Lung (tissue), 12 donors: ENCODE data around the gene TBX4. TPM values are rescaled to one million over a fixed set of nuclear protein-coding genes. Genes with fewer than 3 reads are reported as not detected.
A peak's percentile ranks its signal among the peaks of the same experiment; 100 is the strongest.

Source experiments
- ATAC-seq: fragments of 200-7000 bp; cut with Tn5 transposase; one replicate; pipeline ENCODE4 v1.9.1; 2020; ENCODE audit warnings: moderate number of reproducible peaks; ENCODE audit not compliant: insufficient read depth, low FRiP score
- DNase-seq, 3 donors: peaks; one replicate each; pipeline ENCODE4 v3.0.0-alpha.2; 2013 to 2017
- H3K27ac ChIP-seq, 2 donors: one replicate each; pipeline ENCODE4 v1.5.1; 2013; ENCODE audit warnings: mild to moderate bottlenecking in 2 of 2, moderate library complexity in 2 of 2, control low read depth in 1 of 2, inconsistent platforms in 1 of 2, low read depth in 1 of 2, low read length in 1 of 2
- H3K27me3 ChIP-seq, 3 donors: one replicate each; pipeline ENCODE4 v1.5.1; 2013; ENCODE audit warnings: low read length in 2 of 3; ENCODE audit not compliant: control insufficient read depth in 3 of 3, insufficient read depth in 3 of 3
- H3K36me3 ChIP-seq, 4 donors: one replicate each; pipeline ENCODE4 v1.5.1; 2013; ENCODE audit warnings: low read length in 4 of 4, mild to moderate bottlenecking in 1 of 4, moderate library complexity in 1 of 4; ENCODE audit not compliant: control insufficient read depth in 4 of 4, insufficient read depth in 4 of 4
- H3K4me1 ChIP-seq, 5 donors: one replicate each; pipeline ENCODE4 v1.5.1; 2013; ENCODE audit warnings: low read length in 5 of 5, mild to moderate bottlenecking in 2 of 5, moderate library complexity in 1 of 5; ENCODE audit not compliant: control insufficient read depth in 5 of 5, insufficient read depth in 5 of 5
- H3K4me3 ChIP-seq: one replicate; pipeline ENCODE4 v1.5.1; 2013; ENCODE audit warnings: mild to moderate bottlenecking, control low read depth, moderate library complexity
- H3K9ac ChIP-seq, 2 donors: one replicate each; pipeline ENCODE4 v1.5.1; 2013; ENCODE audit warnings: low read length in 2 of 2, control low read depth in 1 of 2; ENCODE audit not compliant: insufficient read depth in 1 of 2
- H3K9me3 ChIP-seq, 4 donors: one replicate each; pipeline ENCODE4 v1.5.1; 2013; ENCODE audit warnings: low read length in 3 of 4, mild to moderate bottlenecking in 1 of 4, moderate library complexity in 1 of 4; ENCODE audit not compliant: control insufficient read depth in 4 of 4, insufficient read depth in 3 of 4
- CTCF ChIP-seq: IDR thresholded peaks from 2 replicates; pipeline ENCODE4 v1.5.1; 2012; ENCODE audit warnings: mild to moderate bottlenecking; ENCODE audit errors: control extremely low read depth, extremely low read depth
- WGBS, 2 donors: extraction: QIAGEN DNeasy Blood & Tissue Kit; methylation state at CpG; one replicate each; pipeline ENCODE4 v1.1.7; 2013; 5-methylcytosine and 5-hydroxymethylcytosine counted together
- polyA plus RNA-seq, 2 donors: library from polyadenylated mRNA; stranded (reverse); fragments of 200-250 nt; gene quantifications; one replicate each; pipeline ENCODE4 v1.2.1, GENCODE V29; 2013
- total RNA-seq, 2 donors: library from RNA; depleted of rRNA in 1 of 2; stranded (reverse); fragments of >200 nt in 1 of 2; gene quantifications; one replicate each; pipeline ENCODE4 v1.2.1, GENCODE V29; 2014 to 2021
- donor health status: control.
- donor health status: control.
- donor health status: Bipolar disorder and iron deficiency.
- donor health status: healthy.
- donor health status: DM: yes; HTN: yes; CAD: no.

Gene TBX4
- total and polyA plus RNA-seq, 4 donors: 6.1 to 53.7 (median 22.0) TPM

DNA sequence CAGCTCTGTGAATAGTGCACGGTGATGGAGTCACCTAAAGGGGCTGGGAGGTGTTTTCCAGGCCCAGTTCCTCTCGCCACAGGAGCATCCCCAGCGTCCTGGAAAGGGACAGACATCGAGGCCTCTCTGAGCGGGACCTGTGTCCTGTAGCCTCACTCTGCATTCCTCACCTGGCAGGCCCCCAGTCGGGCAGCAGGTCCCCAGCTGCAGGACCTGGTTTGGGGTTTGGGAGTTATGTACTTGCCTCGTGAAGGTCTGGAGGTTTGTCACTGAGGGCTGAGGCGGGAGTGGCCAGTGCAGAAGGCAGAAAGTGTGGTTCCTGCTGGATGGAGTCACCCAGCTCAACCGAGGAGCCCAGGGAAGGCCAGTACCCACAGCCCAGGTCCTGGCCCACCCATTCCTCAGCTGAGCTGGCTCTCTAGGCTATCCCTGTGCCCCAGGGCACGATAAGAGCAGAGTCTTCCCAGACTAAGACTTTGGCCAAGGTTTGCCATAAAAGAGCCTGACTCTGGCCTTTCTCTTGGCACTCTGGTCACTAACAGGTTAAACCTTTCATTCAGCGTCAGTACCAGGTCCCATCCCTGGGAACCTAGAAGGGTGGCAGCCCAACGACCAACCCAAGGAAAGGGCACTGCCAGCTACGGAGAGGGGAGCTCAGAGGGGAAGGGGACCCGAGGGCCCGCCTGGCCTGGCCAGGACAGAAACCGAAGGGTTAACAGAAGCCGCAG lies 24.4 kb downstream of the TBX4 start:
- Histone ChIP-seq H3K9me3 (no peaks in the 10 kb centered on the region), H3K36me3 (peaks cover 0 to 82% (median 39%) of the 10 kb centered on the region in 4 donors), H3K9ac (no peak overlapping the region), H3K27ac (peak overlapping the region in 1 of 2 donors; percentile 23), H3K4me1 (peaks cover 0 to 49% (median 3%) of the 10 kb centered on the region in 5 donors), H3K4me3 (no peak overlapping the region), H3K27me3 (no peaks in the 10 kb centered on the region)
- 64 to 65% methylated on average over 17 of the region's 17 CpGs for WGBS, 2 donors
- no peak for TF ChIP-seq CTCF
- DNase-seq (no peak), ATAC-seq (no peak)

GRCh38 chr17:61477204-61477834 lies 25.1 kb downstream of the TBX4 start:
- Histone ChIP-seq H3K4me3 (no peak overlapping the region), H3K9ac (no peak overlapping the region), H3K4me1 (peaks cover 0 to 53% (median 3%) of the 10 kb centered on the region in 5 donors), H3K36me3 (peaks cover 0 to 81% (median 39%) of the 10 kb centered on the region in 4 donors), H3K27me3 (no peaks in the 10 kb centered on the region), H3K27ac (peak overlapping the region in 1 of 2 donors; percentile 69), H3K9me3 (no peaks in the 10 kb centered on the region)
- TF ChIP-seq CTCF: no peak
- ATAC-seq (no peak), DNase-seq (peak; percentile 76 to 82 (median 82))
- 55 to 59% methylated on average over 23 of the region's 23 CpGs for WGBS, 2 donors

DNA sequence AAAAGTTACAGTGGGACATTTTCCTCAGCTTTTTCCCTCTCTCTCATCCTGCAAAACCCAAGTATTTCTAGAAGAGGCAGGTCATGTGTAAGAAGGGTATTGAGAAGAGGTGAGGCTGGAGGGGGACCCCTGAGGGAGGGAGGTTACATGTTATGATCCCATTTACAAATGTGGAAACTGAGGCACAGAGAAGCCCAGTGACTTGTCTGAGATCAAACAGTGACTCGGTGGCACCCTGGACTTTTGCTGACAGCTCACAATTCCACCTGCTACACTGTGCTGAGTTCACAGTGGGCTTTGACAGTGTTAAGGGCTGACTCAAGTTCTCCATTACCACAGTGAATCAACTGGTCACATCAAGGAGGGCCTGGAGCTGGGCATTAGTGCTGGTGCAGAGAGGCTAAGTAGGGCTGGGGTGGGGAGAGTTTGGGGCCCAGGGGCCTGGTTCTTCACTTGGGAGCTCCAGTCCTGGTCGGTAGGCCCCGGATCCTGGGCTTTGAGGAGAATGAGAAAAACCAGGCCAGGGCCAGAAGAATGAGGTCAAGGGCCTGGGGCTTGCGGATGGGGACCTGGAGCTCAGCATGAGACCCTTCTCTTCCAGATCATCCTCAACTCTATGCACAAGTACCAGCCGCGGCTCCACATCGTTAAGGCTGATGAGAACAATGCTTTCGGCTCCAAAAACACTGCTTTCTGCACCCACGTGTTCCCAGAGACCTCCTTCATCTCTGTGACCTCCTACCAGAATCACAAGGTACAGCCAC lies 26.0 kb downstream of the TBX4 start:
- no peak overlapping the region for H3K27ac ChIP-seq
- peaks cover 0 to 3% (median 0%) of the 10 kb centered on the region in 4 donors for H3K9me3 ChIP-seq
- H3K27me3 ChIP-seq: no peaks in the 10 kb centered on the region
- TF ChIP-seq CTCF: no peak
- WGBS, 2 donors: 87 to 96% methylated on average over 9 of the region's 9 CpGs
- peak in 1 of 3 donors; percentile 5 for DNase-seq
- H3K9ac ChIP-seq: no peak overlapping the region
- ATAC-seq: no peak
- H3K4me1 ChIP-seq: peaks cover 0 to 60% (median 3%) of the 10 kb centered on the region in 5 donors
- no peak overlapping the region for H3K4me3 ChIP-seq
- peaks cover 0 to 87% (median 38%) of the 10 kb centered on the region in 4 donors for H3K36me3 ChIP-seq
